Measurements from ENCODE around the gene JADE1. TPM values are rescaled to one million over a fixed set of nuclear protein-coding genes. Genes with fewer than 3 reads are reported as not detected.

Gene JADE1
- polyA plus RNA-seq, 1 of the 3 experiments (the other 2 are of a cell fraction): 9.1 TPM

GRCh38 chr4:128787509-128788311, 21.8 kb upstream of the JADE1 start:
- Histone ChIP-seq H3K4me1 (ENCODE audit: control insufficient read depth in 1 of 2, insufficient read depth in 2 of 2, low read depth in 1 of 2, low read length in 1 of 2) (no peaks in the 10 kb centered on the region), H3K9me2 (no peaks in the 10 kb centered on the region), H3F3A (replicated peaks; ENCODE audit: insufficient read depth) (no peaks in the 10 kb centered on the region), H3K4me2 (no peak overlapping the region), H3K4me3 (ENCODE audit: low read depth in 2 of 2, low read length in 1 of 2) (no peak overlapping the region), H3K79me2 (ENCODE audit: insufficient read depth) (no peaks in the 10 kb centered on the region), H3K27ac (ENCODE audit: low read depth in 2 of 2, low read length in 1 of 2) (no peak overlapping the region), H2AFZ (ENCODE audit: low read depth) (no peak overlapping the region), H3K36me3 (replicated peaks in 1 of 2; ENCODE audit: control insufficient read depth in 1 of 2, insufficient read depth in 2 of 2, low read length in 1 of 2) (no peaks in the 10 kb centered on the region), H3K9ac (no peak overlapping the region), H3K9me3 (no peaks in the 10 kb centered on the region), H4K20me1 (ENCODE audit: insufficient read depth) (no peaks in the 10 kb centered on the region), H3K27me3 (ENCODE audit: insufficient read depth) (no peaks in the 10 kb centered on the region)
- ChIA-PET CTCF (no interaction called here), POLR2A (no interaction called here)
- DNase-seq: peak; percentile 46
- WGBS (ENCODE audit: low lambda C conversion rate): 85% methylated on average over 16 of the region's 18 CpGs
- no peak for TF ChIP-seq FOXJ3 (CRISPR knock-in tag; IDR thresholded peaks at IDR 0.05)
- no peak for TF ChIP-seq EZH2phosphoT487 (IDR thresholded peaks at IDR 0.05; ENCODE audit: borderline replicate concordance, low read depth)
- TF ChIP-seq NFIC (IDR thresholded peaks at IDR 0.05; ENCODE audit: borderline replicate concordance): peak; percentile 21; the same call in 1 of the 2 replicates
- no peak for TF ChIP-seq MEF2A (IDR thresholded peaks at IDR 0.05; ENCODE audit: borderline replicate concordance, low read depth)

- ChIA-PET CTCF (no interaction called here), POLR2A (no interaction called here)
- no peak for TF ChIP-seq FOXM1 (IDR thresholded peaks at IDR 0.05; ENCODE audit: low read depth)
- TF ChIP-seq ELF1 (IDR thresholded peaks at IDR 0.05): no peak
- no peak for TF ChIP-seq RAD21 (IDR thresholded peaks at IDR 0.05; ENCODE audit: low read length)
- H3K9me2 ChIP-seq: no peaks in the 10 kb centered on the region
- H3K79me2 ChIP-seq (ENCODE audit: insufficient read depth): no peaks in the 10 kb centered on the region
- no peaks in the 10 kb centered on the region for H3K36me3 ChIP-seq (replicated peaks in 1 of 2; ENCODE audit: control insufficient read depth in 1 of 2, insufficient read depth in 2 of 2, low read length in 1 of 2)
- no peaks in the 10 kb centered on the region for H3K27me3 ChIP-seq (ENCODE audit: insufficient read depth)
- no peak overlapping the region; the same call in 1 of the 2 replicates for H2AFZ ChIP-seq (ENCODE audit: low read depth)
- DNase-seq: no peak
- no peaks in the 10 kb centered on the region for H3F3A ChIP-seq (replicated peaks; ENCODE audit: insufficient read depth)
- H3K4me3 ChIP-seq (ENCODE audit: low read depth in 2 of 2, low read length in 1 of 2): no peak overlapping the region
- no peak overlapping the region for H3K27ac ChIP-seq (ENCODE audit: low read depth in 2 of 2, low read length in 1 of 2)
- H3K9ac ChIP-seq: no peak overlapping the region
- no peaks in the 10 kb centered on the region for H3K4me1 ChIP-seq (ENCODE audit: control insufficient read depth in 1 of 2, insufficient read depth in 2 of 2, low read depth in 1 of 2, low read length in 1 of 2)
- WGBS (ENCODE audit: low lambda C conversion rate): 81% methylated on average over 7 of the region's 7 CpGs
- H3K9me3 ChIP-seq: no peaks in the 10 kb centered on the region
- no peak overlapping the region for H3K4me2 ChIP-seq
- H4K20me1 ChIP-seq (ENCODE audit: insufficient read depth): no peaks in the 10 kb centered on the region
These were observed 15.4 kb upstream of the JADE1 start for GRCh38 chr4:128793859-128794672.

- Histone ChIP-seq H3K4me3 (ENCODE audit: low read depth in 2 of 2, low read length in 1 of 2) (no peak overlapping the region), H3K9ac (no peak overlapping the region), H3K36me3 (replicated peaks in 1 of 2; ENCODE audit: control insufficient read depth in 1 of 2, insufficient read depth in 2 of 2, low read length in 1 of 2) (no peaks in the 10 kb centered on the region), H3K79me2 (ENCODE audit: insufficient read depth) (no peaks in the 10 kb centered on the region), H3K27ac (ENCODE audit: low read depth in 2 of 2, low read length in 1 of 2) (no peak overlapping the region), H3K4me1 (ENCODE audit: control insufficient read depth in 1 of 2, insufficient read depth in 2 of 2, low read depth in 1 of 2, low read length in 1 of 2) (no peaks in the 10 kb centered on the region), H3K27me3 (ENCODE audit: insufficient read depth) (no peaks in the 10 kb centered on the region), H3K4me2 (no peak overlapping the region), H2AFZ (ENCODE audit: low read depth) (no peak overlapping the region), H3K9me3 (no peaks in the 10 kb centered on the region), H3F3A (replicated peaks; ENCODE audit: insufficient read depth) (no peaks in the 10 kb centered on the region), H4K20me1 (ENCODE audit: insufficient read depth) (no peaks in the 10 kb centered on the region), H3K9me2 (no peaks in the 10 kb centered on the region)
- TF ChIP-seq POLR2AphosphoS5 (IDR thresholded peaks at IDR 0.05; ENCODE audit: low read depth, low read length) (no peak), TCF12 (IDR thresholded peaks at IDR 0.05) (no peak), SMC3 (IDR thresholded peaks at IDR 0.05; ENCODE audit: low read depth, low read length) (no peak), USF2 (IDR thresholded peaks at IDR 0.05; ENCODE audit: borderline replicate concordance, low read depth, low read length) (no peak), NFIC (IDR thresholded peaks at IDR 0.05; ENCODE audit: borderline replicate concordance) (no peak)
- CTCF ChIA-PET: no interaction called here
- WGBS (ENCODE audit: low lambda C conversion rate): 57% methylated on average over 3 of the region's 3 CpGs
- POLR2A ChIA-PET: no interaction called here
- no peak for DNase-seq
These were observed 12.6 kb upstream of the JADE1 start for GRCh38 chr4:128796934-128797333.

Measured in SK-N-SH (cell line).